Mononuclear cell (primary cell): Measurements from ENCODE around the gene SMIM24. TPM values are rescaled to one million over a fixed set of nuclear protein-coding genes. Genes with fewer than 3 reads are reported as not detected.

Experiments
- H3K27me3 ChIP-seq: 2 replicates; pipeline ENCODE4 v1.6.0; 2011; ENCODE audit warnings: low read length, control low read depth; ENCODE audit not compliant: insufficient read depth
- H3K4me1 ChIP-seq: 2 replicates; pipeline ENCODE4 v1.5.1; 2011; ENCODE audit warnings: mild to moderate bottlenecking, low read length, control low read depth; ENCODE audit not compliant: insufficient read depth
- H3K4me3 ChIP-seq: 2 replicates; pipeline ENCODE4 v1.5.1; 2011; ENCODE audit warnings: mild to moderate bottlenecking, low read length, moderate library complexity
- H3K9me3 ChIP-seq: 2 replicates; pipeline ENCODE4 v1.5.1; 2011; ENCODE audit warnings: low read depth, mild to moderate bottlenecking, control low read depth, low read length
- total RNA-seq: library from RNA; depleted of rRNA; stranded (reverse); fragments of >200 nt; gene quantifications from one replicate; pipeline ENCODE4 v1.2.3, GENCODE V29; 2012

SMIM24 gene
- total RNA-seq, 1 donor, result not detected

DNA sequence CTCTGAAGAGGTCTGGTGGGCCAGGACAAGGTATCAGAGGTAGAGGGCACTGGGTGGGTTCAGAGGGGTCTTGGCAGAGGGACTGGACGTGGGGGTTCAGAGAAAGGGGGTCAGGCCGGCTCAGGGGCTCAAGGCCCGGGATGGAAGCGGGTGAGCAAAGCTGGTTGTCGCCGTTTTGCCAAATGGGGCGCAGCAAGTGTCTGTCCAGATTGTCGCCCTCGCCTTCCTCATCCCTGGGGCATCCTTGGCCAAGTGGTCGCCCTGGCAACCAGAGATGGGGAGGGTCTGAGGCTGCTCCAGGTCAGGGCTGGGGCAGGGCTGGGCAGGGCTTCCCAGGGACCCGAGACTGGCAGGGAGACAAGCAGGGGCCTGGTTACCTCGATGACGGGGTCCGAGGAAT is 13.3 kb upstream of the SMIM24 start:
- no peaks in the 10 kb centered on the region for H3K4me1 ChIP-seq
- no peaks in the 10 kb centered on the region for H3K27me3 ChIP-seq
- H3K9me3 ChIP-seq, result no peaks in the 10 kb centered on the region
- H3K4me3 ChIP-seq, result no peak overlapping the region

DNA sequence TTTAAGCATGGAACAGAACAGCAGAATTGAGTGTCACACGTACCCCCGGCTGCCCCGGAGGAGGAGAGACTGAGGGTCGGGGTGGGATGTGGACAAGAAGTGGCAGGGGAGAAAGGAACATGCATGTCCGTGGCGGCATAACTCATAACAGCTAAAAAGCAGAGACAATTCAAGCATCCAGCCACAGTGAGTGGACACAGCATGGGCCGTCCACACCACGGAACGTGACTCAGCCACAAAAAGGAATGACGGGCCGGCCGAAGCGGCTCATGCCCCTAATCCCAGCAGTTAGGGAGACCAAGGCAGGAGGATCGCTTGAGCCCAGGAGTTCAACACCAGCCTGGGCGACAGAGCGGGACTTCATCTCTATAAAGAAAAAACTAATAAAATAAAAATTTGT is 12.6 kb upstream of the SMIM24 start:
- Histone ChIP-seq H3K27me3 (no peaks in the 10 kb centered on the region), H3K4me1 (no peaks in the 10 kb centered on the region), H3K4me3 (no peak overlapping the region), H3K9me3 (no peaks in the 10 kb centered on the region)

DNA sequence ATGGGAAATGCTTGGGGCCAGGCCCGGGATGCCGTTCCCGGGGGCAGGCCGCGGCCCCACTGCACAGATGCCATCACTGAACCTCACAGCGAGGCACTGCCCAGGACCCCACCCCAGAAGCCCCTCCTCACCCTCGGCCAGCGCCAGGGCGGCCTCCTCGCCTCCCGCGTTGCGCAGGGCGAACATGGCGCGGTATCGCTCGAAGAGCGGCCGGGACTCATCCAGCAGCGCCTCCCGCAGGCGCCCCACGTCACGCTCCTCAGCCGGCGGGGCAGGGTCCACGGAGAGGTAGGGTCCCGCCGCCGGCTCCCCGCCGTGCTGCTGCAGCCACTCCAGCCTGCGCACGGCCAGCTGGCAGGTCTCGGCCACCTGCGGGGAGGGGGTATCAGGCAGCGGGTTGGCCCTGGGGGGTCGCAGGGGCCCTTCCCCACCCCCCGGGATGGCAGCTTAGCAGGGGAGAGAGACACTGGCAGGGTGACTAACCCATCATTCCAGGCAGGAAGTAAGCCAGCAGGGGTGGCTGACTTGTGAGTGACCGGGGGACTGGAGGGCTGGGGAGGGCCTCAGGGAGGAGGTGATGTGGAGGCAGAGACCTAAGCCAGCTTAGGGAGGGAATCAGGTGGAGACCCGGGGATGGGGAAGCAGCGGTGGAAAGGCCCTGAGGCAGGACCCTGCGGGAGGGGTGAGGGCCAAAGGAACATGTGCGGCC is 12.0 kb upstream of the SMIM24 start:
- no peaks in the 10 kb centered on the region for H3K27me3 ChIP-seq
- H3K4me3 ChIP-seq, result no peak overlapping the region
- H3K9me3 ChIP-seq, result no peaks in the 10 kb centered on the region
- no peaks in the 10 kb centered on the region for H3K4me1 ChIP-seq

DNA sequence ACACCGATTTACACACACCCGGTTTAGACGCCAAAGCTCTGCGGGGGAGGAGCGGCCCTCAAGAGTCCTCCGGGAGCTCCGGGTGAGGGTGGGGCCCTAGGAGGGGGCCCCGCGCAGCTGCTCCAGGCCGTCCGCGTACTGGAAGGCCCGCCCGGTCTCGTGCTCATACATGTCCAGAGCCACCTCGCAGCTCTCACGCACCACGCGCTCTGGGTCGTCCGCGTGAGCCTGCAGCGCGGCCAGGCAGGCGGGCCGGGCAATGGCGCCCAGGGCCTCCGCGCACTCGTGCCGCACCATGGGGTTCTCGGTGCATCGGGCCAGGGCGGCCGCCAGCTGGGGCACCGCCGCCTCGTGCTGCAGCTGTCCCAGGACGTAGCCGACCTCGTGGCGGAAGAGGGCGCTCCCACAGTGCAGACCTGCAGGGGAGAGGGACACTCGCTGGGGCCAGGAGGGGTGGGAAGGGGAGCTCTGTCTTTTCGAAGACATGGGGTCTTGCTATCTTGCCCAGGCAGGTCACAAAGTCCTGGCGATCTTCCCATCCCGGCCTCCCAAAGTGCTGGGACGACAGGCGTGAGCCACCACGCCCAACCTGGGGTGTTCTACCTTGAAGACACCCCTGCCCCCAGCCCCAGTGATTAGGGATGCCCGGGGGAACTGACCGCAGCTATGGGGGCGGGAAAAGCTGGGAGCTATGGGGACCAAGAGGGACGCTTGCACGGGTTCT is 11.2 kb upstream of the SMIM24 start:
- H3K9me3 ChIP-seq, result no peaks in the 10 kb centered on the region
- no peak overlapping the region for H3K4me3 ChIP-seq
- H3K27me3 ChIP-seq, result no peaks in the 10 kb centered on the region
- no peaks in the 10 kb centered on the region for H3K4me1 ChIP-seq

DNA sequence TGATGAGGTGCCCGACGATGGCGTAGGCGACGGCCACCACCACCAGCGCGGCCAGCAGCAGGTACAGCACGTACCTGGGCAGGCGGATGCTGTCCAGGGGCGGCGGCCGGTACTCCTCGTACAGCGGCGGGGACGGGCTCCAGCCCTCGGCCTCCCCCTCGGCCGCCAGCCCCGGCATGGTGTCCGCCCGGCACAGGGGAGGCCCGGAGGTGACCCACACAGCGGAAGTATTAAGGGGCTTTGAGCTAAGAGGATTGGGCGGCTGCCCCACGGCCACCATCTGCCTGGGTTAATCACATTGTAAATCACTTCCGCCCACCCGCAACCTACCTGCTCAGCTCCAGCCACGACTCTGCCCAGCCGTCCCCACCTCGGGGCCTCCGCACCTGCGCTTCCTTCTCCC is 2.9 kb upstream of the SMIM24 start, which contains the start of gene SMIM44:
Gene SMIM44, minus strand, starts transcription at position 216 of the 403 bp plus-strand sequence. Its CDS starts 38 bp downstream, at position 178.
- Histone ChIP-seq H3K27me3 (no peaks in the 10 kb centered on the region), H3K4me1 (no peaks in the 10 kb centered on the region), H3K4me3 (no peak within 1 kb of the TSS), H3K9me3 (no peaks in the 10 kb centered on the region)

DNA sequence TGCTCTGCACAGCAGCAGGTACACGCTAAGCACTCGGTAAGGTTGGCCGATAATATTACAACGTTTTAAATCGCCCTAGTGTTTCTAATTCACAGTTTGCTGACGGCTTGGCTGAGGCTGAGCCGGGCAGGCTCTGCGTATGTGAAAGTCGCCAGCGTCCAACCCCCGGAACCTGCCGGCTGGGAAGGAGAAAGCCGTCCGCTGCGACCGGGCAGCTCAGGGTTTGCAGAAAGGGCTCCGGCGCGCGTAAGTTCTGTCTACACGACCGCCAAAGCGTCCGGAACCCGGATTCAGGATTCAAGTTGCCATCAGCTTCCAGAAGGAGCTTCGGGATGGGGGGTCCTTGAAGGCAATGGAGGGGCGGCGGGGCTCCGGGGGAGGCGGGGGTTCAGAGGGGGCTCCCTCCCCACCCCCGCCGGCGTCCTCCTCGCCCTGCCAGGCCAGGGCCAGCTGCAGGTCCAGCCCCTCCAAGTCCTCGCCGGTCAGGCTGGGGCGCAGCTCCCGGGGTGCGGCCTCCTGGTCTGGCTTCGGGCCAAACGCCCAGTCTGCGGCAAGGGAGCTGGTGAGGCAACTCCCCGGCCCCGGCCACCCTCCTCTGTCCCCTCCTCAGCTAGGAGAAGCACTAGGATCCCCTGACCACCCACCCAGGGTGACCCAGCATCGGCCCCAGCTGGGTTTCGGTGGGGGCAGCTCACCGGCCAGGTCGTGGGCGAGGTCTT is 2.3 kb upstream of the SMIM24 start:
- Histone ChIP-seq H3K4me1 (no peaks in the 10 kb centered on the region), H3K9me3 (no peaks in the 10 kb centered on the region), H3K27me3 (no peaks in the 10 kb centered on the region), H3K4me3 (no peak overlapping the region)

DNA sequence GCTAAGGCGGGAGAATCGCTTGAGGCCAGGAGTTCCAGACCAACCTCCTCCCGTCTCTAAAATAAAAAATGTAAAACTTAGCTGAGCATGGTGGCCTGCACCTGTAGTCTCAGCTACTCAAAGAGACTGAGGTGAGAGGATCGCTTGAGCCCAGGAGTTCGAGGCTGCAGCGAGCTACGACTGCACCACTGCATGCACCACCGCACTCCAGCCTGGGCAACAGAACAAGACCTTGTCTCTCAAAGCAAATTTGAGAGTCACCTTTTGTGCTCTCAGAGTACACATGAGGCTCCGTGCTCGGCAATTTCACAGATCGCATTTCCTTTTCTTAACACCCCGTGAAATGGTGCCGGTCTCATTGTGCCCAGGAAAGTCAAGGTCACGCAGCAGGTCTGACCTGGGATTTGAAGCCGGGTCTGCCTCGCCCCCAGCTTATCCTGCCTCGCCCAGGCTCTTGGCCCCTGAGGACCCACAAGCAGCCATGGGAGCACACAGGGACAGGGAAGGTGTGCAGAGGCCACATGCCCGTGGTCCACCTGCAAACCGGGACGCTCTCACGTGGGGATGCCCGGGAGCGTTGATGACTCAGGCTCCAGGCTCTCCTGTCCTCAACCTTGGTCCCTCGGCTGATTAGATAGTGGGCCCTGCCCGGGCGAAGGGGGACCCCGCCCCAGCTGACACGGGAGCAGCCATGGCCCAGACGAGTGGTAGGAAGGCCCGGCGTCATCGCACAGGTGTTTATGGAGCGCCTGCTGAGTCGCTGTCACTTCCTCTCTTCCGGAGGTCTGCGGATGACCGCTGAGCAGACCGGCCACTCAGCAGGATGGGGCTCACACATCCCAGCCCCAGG is 1.1 kb upstream of the SMIM24 start:
- H3K27me3 ChIP-seq, result no peaks in the 10 kb centered on the region
- no peak overlapping the region for H3K4me3 ChIP-seq
- no peaks in the 10 kb centered on the region for H3K9me3 ChIP-seq
- no peaks in the 10 kb centered on the region for H3K4me1 ChIP-seq

DNA sequence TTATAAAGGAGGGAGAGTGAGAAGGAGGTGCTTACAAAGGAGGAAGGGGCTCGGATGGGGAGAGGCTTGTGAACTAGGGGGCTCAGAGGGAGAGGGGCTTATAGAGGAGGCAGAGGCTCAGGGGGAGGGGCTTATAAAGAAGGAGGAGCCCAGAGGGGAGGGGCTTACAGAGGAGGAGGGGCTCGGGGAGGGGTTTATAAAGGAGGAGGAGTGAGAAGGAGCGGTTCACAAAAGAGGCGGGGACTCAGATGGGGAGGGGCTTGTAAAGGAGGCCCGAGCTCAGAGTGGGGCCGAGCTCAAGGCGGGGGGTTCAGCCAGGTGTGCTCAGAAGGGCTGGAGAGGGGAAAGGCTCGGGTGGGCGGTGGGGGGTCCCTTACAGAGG is 500 bp downstream of the SMIM24 start:
- Histone ChIP-seq H3K4me3 (no peak overlapping the region), H3K27me3 (no peaks in the 10 kb centered on the region), H3K9me3 (no peaks in the 10 kb centered on the region), H3K4me1 (no peaks in the 10 kb centered on the region)

DNA sequence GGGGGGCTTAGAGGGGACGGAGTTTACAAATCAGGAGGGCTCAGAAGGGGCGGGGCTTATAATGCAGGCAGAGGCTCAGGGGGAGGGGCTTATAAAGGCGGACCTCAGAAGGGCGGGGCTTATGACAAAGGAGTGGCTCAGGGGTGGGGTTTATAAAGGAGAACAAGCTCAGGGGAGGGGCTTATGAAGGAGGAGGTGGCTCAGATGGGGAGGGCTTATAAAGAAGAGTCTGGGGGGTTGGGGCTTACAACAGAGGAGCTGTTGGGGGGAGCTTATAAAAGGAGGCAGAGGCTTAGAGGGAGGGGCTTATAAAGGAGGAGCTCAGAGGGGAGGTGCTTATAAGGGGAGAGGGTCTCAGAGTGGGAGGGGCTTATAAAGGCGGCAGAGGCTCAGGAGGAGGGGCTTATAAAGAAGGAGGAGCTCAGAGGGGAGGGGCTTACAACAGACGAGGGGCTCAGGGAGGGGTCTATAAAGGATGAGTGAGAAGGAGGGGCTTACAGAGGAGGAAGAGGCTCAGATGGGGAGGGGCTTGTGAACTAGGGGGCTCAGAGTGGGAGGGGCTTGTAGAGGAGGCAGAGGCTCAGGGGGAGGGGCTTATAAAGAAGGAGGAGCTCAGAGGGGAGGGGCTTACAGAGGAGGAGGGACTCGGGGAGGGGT is 1.0 kb downstream of the SMIM24 start:
- Histone ChIP-seq H3K9me3 (no peaks in the 10 kb centered on the region), H3K27me3 (no peaks in the 10 kb centered on the region), H3K4me1 (no peaks in the 10 kb centered on the region), H3K4me3 (no peak overlapping the region)

DNA sequence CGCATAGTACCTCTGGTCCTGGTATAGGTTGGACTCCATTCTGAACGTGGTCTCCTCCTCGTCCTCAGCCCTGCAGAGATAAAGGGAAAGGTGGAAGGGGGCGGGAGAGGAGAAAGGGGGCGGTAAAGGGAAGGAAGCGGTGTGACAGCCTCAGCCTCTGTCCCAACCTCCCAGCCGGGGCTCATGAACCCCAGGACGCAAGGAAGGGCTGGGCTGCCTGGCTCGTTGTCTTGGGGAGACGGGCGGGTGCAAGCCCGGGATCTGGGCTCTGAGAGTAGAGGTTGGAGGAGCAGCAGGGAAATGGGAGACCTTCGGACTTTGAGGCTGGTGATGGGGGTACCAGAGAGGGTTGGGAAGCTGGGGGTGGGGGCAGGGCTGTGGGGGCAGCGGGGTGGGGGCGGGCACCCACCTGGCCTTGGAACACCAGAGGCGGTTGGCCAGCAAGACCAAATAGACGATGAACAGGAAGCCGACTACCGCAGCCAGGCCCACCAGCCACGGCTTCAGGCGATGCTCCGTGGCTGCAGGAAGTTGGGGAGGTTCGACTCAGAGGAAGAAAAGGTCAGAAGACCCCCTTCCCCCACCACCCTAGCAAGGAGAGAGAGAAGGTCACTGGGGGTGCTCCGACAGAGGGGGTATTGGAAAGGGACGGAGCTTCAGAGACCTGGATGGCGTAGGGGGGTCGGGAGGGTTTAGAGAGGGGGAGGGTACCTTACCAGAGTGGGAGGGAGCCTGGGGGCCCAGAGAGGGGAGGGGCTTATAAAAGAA is 1.7 kb downstream of the SMIM24 start:
- no peaks in the 10 kb centered on the region for H3K27me3 ChIP-seq
- H3K4me3 ChIP-seq, result no peak overlapping the region
- no peaks in the 10 kb centered on the region for H3K9me3 ChIP-seq
- H3K4me1 ChIP-seq, result no peaks in the 10 kb centered on the region

DNA sequence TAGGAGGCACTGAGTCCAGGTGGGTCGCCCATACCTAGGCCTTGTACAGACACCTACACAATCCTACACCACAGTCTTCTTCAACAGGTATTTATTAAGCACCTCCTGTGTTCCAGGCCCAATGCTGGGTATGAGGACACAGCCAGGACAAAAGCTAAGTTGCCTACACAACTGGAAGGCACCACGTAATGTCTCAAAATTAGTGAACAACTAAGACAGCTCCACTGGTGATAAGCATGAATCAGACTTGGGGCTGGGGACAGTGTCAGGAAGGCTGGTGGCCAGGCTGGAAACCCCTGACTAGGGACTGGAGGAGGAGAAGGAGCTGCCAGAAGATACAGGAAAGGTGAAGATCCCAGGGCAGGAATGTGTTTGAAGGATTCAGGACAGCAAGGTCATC is 2.4 kb downstream of the SMIM24 start:
- H3K4me3 ChIP-seq, result no peak overlapping the region
- H3K27me3 ChIP-seq, result no peaks in the 10 kb centered on the region
- H3K4me1 ChIP-seq, result no peaks in the 10 kb centered on the region
- no peaks in the 10 kb centered on the region for H3K9me3 ChIP-seq

DNA sequence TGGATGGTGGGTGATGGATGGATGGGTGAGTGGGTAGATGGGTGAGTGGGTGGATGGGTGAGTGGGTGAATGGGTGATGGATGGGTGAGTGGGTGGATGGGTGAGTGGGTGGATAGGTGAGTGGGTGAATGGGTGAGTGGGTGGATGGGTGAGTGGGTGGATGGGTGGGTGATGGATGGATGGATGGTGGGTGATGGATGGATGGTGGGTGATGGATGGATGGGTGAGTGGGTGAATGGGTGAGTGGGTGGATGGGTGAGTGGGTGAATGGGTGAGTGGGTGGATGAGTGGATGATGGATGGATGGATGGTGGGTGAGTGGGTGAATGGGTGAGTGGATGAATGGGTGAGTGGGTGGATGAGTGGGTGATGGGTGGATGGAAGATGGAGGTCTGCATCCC is 2.8 kb downstream of the SMIM24 start:
- Histone ChIP-seq H3K4me1 (no peaks in the 10 kb centered on the region), H3K4me3 (no peak overlapping the region), H3K27me3 (no peaks in the 10 kb centered on the region), H3K9me3 (no peaks in the 10 kb centered on the region)

DNA sequence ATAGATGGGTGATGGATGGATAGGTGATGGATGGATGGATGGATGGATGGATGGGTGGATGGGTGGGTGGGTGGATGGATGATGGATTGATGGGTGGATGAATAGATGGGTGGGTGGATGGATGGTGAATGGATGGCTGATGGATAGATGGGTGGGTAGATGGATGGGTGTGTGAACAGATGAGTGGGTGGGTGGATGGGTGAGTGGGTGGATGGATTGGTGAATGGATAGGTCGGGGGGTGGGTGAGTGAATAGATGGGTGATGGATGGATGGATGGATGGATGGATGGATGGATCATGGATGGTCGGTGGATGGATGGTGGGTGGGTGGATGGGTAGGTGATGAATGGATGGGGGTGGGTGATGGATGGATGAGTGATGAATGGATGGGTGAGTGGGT is 3.5 kb downstream of the SMIM24 start:
- H3K4me3 ChIP-seq, result no peak overlapping the region
- no peaks in the 10 kb centered on the region for H3K27me3 ChIP-seq
- no peaks in the 10 kb centered on the region for H3K9me3 ChIP-seq
- H3K4me1 ChIP-seq, result no peaks in the 10 kb centered on the region

DNA sequence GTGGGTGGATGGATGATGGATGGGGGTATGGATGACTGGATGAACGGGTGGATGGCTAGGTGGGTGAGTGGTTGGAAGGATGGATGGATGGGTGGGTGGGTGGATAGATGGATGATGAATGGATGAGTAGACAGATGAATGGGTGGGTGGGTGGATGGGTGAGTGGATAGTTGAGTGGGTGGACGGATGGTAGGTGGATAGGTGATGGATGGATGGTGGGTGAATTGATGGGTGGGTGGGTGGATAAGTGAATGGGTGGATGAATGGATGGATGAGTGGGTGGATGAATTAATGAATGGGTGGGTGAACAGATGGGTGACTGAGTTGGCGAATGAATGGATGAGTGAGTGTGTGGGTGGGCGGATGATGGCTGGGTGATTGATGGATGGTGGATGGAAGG is 4.9 kb downstream of the SMIM24 start:
- no peaks in the 10 kb centered on the region for H3K9me3 ChIP-seq
- H3K4me3 ChIP-seq, result no peak overlapping the region
- H3K4me1 ChIP-seq, result no peaks in the 10 kb centered on the region
- H3K27me3 ChIP-seq, result no peaks in the 10 kb centered on the region
